ENCODE results near the gene CDX4. TPM values are rescaled to one million over a fixed set of nuclear protein-coding genes. Genes with fewer than 3 reads are reported as not detected.

The CDX4 gene
- not detected for total RNA-seq
- polyA plus RNA-seq: not detected

- Mint-ChIP-seq H3K36me3 (no peaks in the 10 kb centered on the region), H3K9me3 (peaks cover 0 to 4% (median 0%) of the 10 kb centered on the region in 5 donors), H3K4me1 (peaks cover 0 to 19% (median 3%) of the 10 kb centered on the region in 3 donors), H3K4me3 (peak within 1 kb of the TSS in 1 of 7 donors; percentile 33), H3K27me3 (peaks cover 23 to 43% of the 10 kb centered on the region in 2 donors), H3K27ac (peak within 1 kb of the TSS in 1 of 8 donors; percentile 11)
- POLR2A ChIA-PET: no interaction called here
- H3K9me3 ChIP-seq (ENCODE audit: low read length): no peaks in the 10 kb centered on the region
- H3K4me1 ChIP-seq (ENCODE audit: insufficient read depth, low read length): no peaks in the 10 kb centered on the region
- CTCF ChIA-PET: no interaction called here
- H3K4me3 ChIP-seq (ENCODE audit: low read length): no peak within 1 kb of the TSS
- H3K27me3 ChIP-seq (ENCODE audit: insufficient read depth, low read length, poor library complexity, severe bottlenecking): no peaks in the 10 kb centered on the region
- H3K27ac ChIP-seq (ENCODE audit: low read depth, low read length): no peak within 1 kb of the TSS
- H3K36me3 ChIP-seq (ENCODE audit: insufficient read depth, low read length): no peaks in the 10 kb centered on the region
- no peak for DNase-seq
Measured at GRCh38 chrX:73446831-73447230, at the start of gene CDX4. TSS of gene CDX4 (plus strand) at chrX:73447053. CDS start at chrX:73447254, 201 bp downstream.

GRCh38 chrX:73398185-73398914 is 48.5 kb upstream of the CDX4 start:
- H3K27ac ChIP-seq (ENCODE audit: low read depth, low read length): no peak overlapping the region
- no peaks in the 10 kb centered on the region for H3K9me3 ChIP-seq (ENCODE audit: low read length)
- H3K4me1 Mint-ChIP-seq: no peaks in the 10 kb centered on the region
- no peaks in the 10 kb centered on the region for H3K4me1 ChIP-seq (ENCODE audit: insufficient read depth, low read length)
- no peak overlapping the region for H3K4me3 Mint-ChIP-seq
- H3K27me3 Mint-ChIP-seq: peaks cover 7 to 13% of the 10 kb centered on the region in 2 donors
- POLR2A ChIA-PET: no interaction called here
- H3K36me3 Mint-ChIP-seq: no peaks in the 10 kb centered on the region
- H3K27ac Mint-ChIP-seq: no peak overlapping the region
- no peak overlapping the region for H3K4me3 ChIP-seq (ENCODE audit: low read length)
- DNase-seq: no peak
- CTCF ChIA-PET: no interaction called here
- peaks cover 0 to 6% (median 0%) of the 10 kb centered on the region in 5 donors for H3K9me3 Mint-ChIP-seq
- no peaks in the 10 kb centered on the region for H3K36me3 ChIP-seq (ENCODE audit: insufficient read depth, low read length)
- no peaks in the 10 kb centered on the region for H3K27me3 ChIP-seq (ENCODE audit: insufficient read depth, low read length, poor library complexity, severe bottlenecking)

- ChIA-PET CTCF (interaction anchor here (1.1 kb wide), 1 partner anchor 11 kb away, joined by 4 read pairs; no protein-coding TSS in a partner anchor), POLR2A (no interaction called here)
- no peak overlapping the region for H3K4me3 ChIP-seq (ENCODE audit: low read length)
- H3K9me3 ChIP-seq (ENCODE audit: low read length): no peaks in the 10 kb centered on the region
- H3K27me3 ChIP-seq (ENCODE audit: insufficient read depth, low read length, poor library complexity, severe bottlenecking): no peaks in the 10 kb centered on the region
- Mint-ChIP-seq H3K36me3 (no peaks in the 10 kb centered on the region), H3K4me1 (no peaks in the 10 kb centered on the region), H3K27ac (no peak overlapping the region), H3K4me3 (no peak overlapping the region), H3K9me3 (peaks cover 0 to 3% (median 2%) of the 10 kb centered on the region in 5 donors), H3K27me3 (peaks cover 7 to 16% of the 10 kb centered on the region in 2 donors)
- no peaks in the 10 kb centered on the region for H3K36me3 ChIP-seq (ENCODE audit: insufficient read depth, low read length)
- no peaks in the 10 kb centered on the region for H3K4me1 ChIP-seq (ENCODE audit: insufficient read depth, low read length)
- no peak for DNase-seq
- no peak overlapping the region for H3K27ac ChIP-seq (ENCODE audit: low read depth, low read length)
Measured at GRCh38 chrX:73400136-73400748, 46.6 kb upstream of the CDX4 start.

GRCh38 chrX:73401591-73402266 is 45.1 kb upstream of the CDX4 start:
- no peak overlapping the region for H3K4me3 ChIP-seq (ENCODE audit: low read length)
- Mint-ChIP-seq H3K4me3 (no peak overlapping the region), H3K4me1 (no peaks in the 10 kb centered on the region), H3K36me3 (no peaks in the 10 kb centered on the region), H3K27me3 (peaks cover 7 to 20% of the 10 kb centered on the region in 2 donors), H3K27ac (no peak overlapping the region), H3K9me3 (peaks cover 0 to 4% (median 2%) of the 10 kb centered on the region in 5 donors)
- no peak overlapping the region for H3K27ac ChIP-seq (ENCODE audit: low read depth, low read length)
- no peaks in the 10 kb centered on the region for H3K27me3 ChIP-seq (ENCODE audit: insufficient read depth, low read length, poor library complexity, severe bottlenecking)
- CTCF ChIA-PET: no interaction called here
- POLR2A ChIA-PET: no interaction called here
- H3K36me3 ChIP-seq (ENCODE audit: insufficient read depth, low read length): no peaks in the 10 kb centered on the region
- no peak for DNase-seq
- no peaks in the 10 kb centered on the region for H3K4me1 ChIP-seq (ENCODE audit: insufficient read depth, low read length)
- H3K9me3 ChIP-seq (ENCODE audit: low read length): no peaks in the 10 kb centered on the region

- Mint-ChIP-seq H3K9me3 (peaks cover 0 to 9% (median 5%) of the 10 kb centered on the region in 5 donors), H3K4me3 (no peak overlapping the region), H3K27ac (no peak overlapping the region), H3K4me1 (no peaks in the 10 kb centered on the region), H3K36me3 (peaks cover 0 to 2% (median 0%) of the 10 kb centered on the region in 3 donors), H3K27me3 (peaks cover 0 to 2% of the 10 kb centered on the region in 2 donors)
- no peaks in the 10 kb centered on the region for H3K9me3 ChIP-seq (ENCODE audit: low read length)
- no peaks in the 10 kb centered on the region for H3K27me3 ChIP-seq (ENCODE audit: insufficient read depth, low read length, poor library complexity, severe bottlenecking)
- H3K27ac ChIP-seq (ENCODE audit: low read depth, low read length): no peak overlapping the region
- H3K36me3 ChIP-seq (ENCODE audit: insufficient read depth, low read length): no peaks in the 10 kb centered on the region
- no peaks in the 10 kb centered on the region for H3K4me1 ChIP-seq (ENCODE audit: insufficient read depth, low read length)
- POLR2A ChIA-PET: no interaction called here
- CTCF ChIA-PET: no interaction called here
- no peak overlapping the region for H3K4me3 ChIP-seq (ENCODE audit: low read length)
- DNase-seq: no peak
Measured at GRCh38 chrX:73412930-73413329, 33.9 kb upstream of the CDX4 start.

- peaks cover 23 to 47% of the 10 kb centered on the region in 2 donors for H3K27me3 Mint-ChIP-seq
Measured at GRCh38 chrX:73447311-73447794, 500 bp downstream of the CDX4 start.

GRCh38 chrX:73448379-73448778 is 1.5 kb downstream of the CDX4 start:
- H3K9me3 ChIP-seq (ENCODE audit: low read length): no peaks in the 10 kb centered on the region
- ChIA-PET POLR2A (no interaction called here), CTCF (no interaction called here)
- H3K36me3 Mint-ChIP-seq: no peaks in the 10 kb centered on the region
- H3K36me3 ChIP-seq (ENCODE audit: insufficient read depth, low read length): no peaks in the 10 kb centered on the region
- peaks cover 0 to 4% (median 0%) of the 10 kb centered on the region in 5 donors for H3K9me3 Mint-ChIP-seq
- no peak overlapping the region for H3K27ac ChIP-seq (ENCODE audit: low read depth, low read length)
- no peak overlapping the region for H3K27ac Mint-ChIP-seq
- DNase-seq: no peak
- peaks cover 0 to 19% (median 3%) of the 10 kb centered on the region in 3 donors for H3K4me1 Mint-ChIP-seq
- H3K27me3 Mint-ChIP-seq: peaks cover 23 to 51% of the 10 kb centered on the region in 2 donors
- H3K4me3 ChIP-seq (ENCODE audit: low read length): no peak overlapping the region
- peak overlapping the region in 4 of 7 donors; percentile 3 to 55 (median 5) for H3K4me3 Mint-ChIP-seq
- no peaks in the 10 kb centered on the region for H3K27me3 ChIP-seq (ENCODE audit: insufficient read depth, low read length, poor library complexity, severe bottlenecking)
- no peaks in the 10 kb centered on the region for H3K4me1 ChIP-seq (ENCODE audit: insufficient read depth, low read length)

More at GRCh38 chrX:73447311-73447794, 500 bp downstream of the CDX4 start:
- Mint-ChIP-seq H3K36me3 (no peaks in the 10 kb centered on the region), H3K4me1 (peaks cover 0 to 19% (median 3%) of the 10 kb centered on the region in 3 donors), H3K9me3 (peaks cover 0 to 4% (median 0%) of the 10 kb centered on the region in 5 donors), H3K4me3 (no peak overlapping the region), H3K27ac (no peak overlapping the region)
- Histone ChIP-seq H3K9me3 (ENCODE audit: low read length) (no peaks in the 10 kb centered on the region), H3K4me1 (ENCODE audit: insufficient read depth, low read length) (no peaks in the 10 kb centered on the region), H3K27me3 (ENCODE audit: insufficient read depth, low read length, poor library complexity, severe bottlenecking) (no peaks in the 10 kb centered on the region), H3K4me3 (ENCODE audit: low read length) (no peak overlapping the region), H3K27ac (ENCODE audit: low read depth, low read length) (no peak overlapping the region), H3K36me3 (ENCODE audit: insufficient read depth, low read length) (no peaks in the 10 kb centered on the region)
- DNase-seq: no peak
- ChIA-PET POLR2A (no interaction called here), CTCF (no interaction called here)

GRCh38 chrX:73455171-73455570 is 8.3 kb downstream of the CDX4 start:
- peaks cover 0 to 5% (median 0%) of the 10 kb centered on the region in 5 donors for H3K9me3 Mint-ChIP-seq
- no peaks in the 10 kb centered on the region for H3K27me3 ChIP-seq (ENCODE audit: insufficient read depth, low read length, poor library complexity, severe bottlenecking)
- H3K36me3 ChIP-seq (ENCODE audit: insufficient read depth, low read length): no peaks in the 10 kb centered on the region
- no peak for DNase-seq
- H3K9me3 ChIP-seq (ENCODE audit: low read length): no peaks in the 10 kb centered on the region
- no peaks in the 10 kb centered on the region for H3K36me3 Mint-ChIP-seq
- H3K4me3 Mint-ChIP-seq: no peak overlapping the region
- ChIA-PET POLR2A (no interaction called here), CTCF (no interaction called here)
- no peaks in the 10 kb centered on the region for H3K4me1 ChIP-seq (ENCODE audit: insufficient read depth, low read length)
- H3K27ac Mint-ChIP-seq: no peak overlapping the region
- no peak overlapping the region for H3K4me3 ChIP-seq (ENCODE audit: low read length)
- H3K27ac ChIP-seq (ENCODE audit: low read depth, low read length): no peak overlapping the region
- H3K4me1 Mint-ChIP-seq: no peaks in the 10 kb centered on the region
- H3K27me3 Mint-ChIP-seq: peaks cover 10 to 26% of the 10 kb centered on the region in 2 donors
